Measurements from ENCODE around the gene DENND2D.

Gene DENND2D

GRCh38 chr1:111202707-111203623 is 2.5 kb upstream of the DENND2D start:
- no peak for DNase-seq

GRCh38 chr1:111202366-111202706 is 1.9 kb upstream of the DENND2D start:
- DNase-seq = no peak

- no peak for DNase-seq
These were observed 1.0 kb upstream of the DENND2D start for GRCh38 chr1:111201275-111202090.

- no peak for DNase-seq
These were observed 336 bp upstream of the DENND2D start for GRCh38 chr1:111200802-111201161.

GRCh38 chr1:111199329-111199728 is 1.1 kb downstream of the DENND2D start:
- no peak for DNase-seq

GRCh38 chr1:111198836-111199235 is 1.6 kb downstream of the DENND2D start:
- no peak for DNase-seq

GRCh38 chr1:111197598-111198284 is 2.7 kb downstream of the DENND2D start:
- DNase-seq = peak; percentile 72

- DNase-seq = no peak
These were observed 4.2 kb downstream of the DENND2D start for GRCh38 chr1:111196213-111196612.

- no peak for DNase-seq
These were observed 5.3 kb downstream of the DENND2D start for GRCh38 chr1:111195002-111195684.

GRCh38 chr1:111193712-111194480 is 6.5 kb downstream of the DENND2D start:
- no peak for DNase-seq

GRCh38 chr1:111192658-111193519 is 7.6 kb downstream of the DENND2D start:
- no peak for DNase-seq

GRCh38 chr1:111192074-111192473 is 8.4 kb downstream of the DENND2D start:
- DNase-seq = no peak

GRCh38 chr1:111191496-111191895 is 8.9 kb downstream of the DENND2D start:
- DNase-seq = no peak

GRCh38 chr1:111190931-111191451 is 9.5 kb downstream of the DENND2D start:
- DNase-seq = no peak

GRCh38 chr1:111184663-111185062 is 15.8 kb downstream of the DENND2D start:
- DNase-seq = no peak

- DNase-seq = no peak
These were observed 17.0 kb downstream of the DENND2D start for GRCh38 chr1:111183308-111184069.

- DNase-seq = no peak
These were observed 18.4 kb downstream of the DENND2D start for GRCh38 chr1:111182052-111182451.

- DNase-seq = no peak
These were observed 20.4 kb downstream of the DENND2D start for GRCh38 chr1:111179968-111180533.

- DNase-seq = no peak
These were observed 23.8 kb downstream of the DENND2D start for GRCh38 chr1:111176678-111177077.

GRCh38 chr1:111175349-111175748 is 25.1 kb downstream of the DENND2D start:
- no peak for DNase-seq
